CD14-positive monocyte (primary cell): ENCODE results near the gene CFC1. TPM values are rescaled to one million over a fixed set of nuclear protein-coding genes. Genes with fewer than 3 reads are reported as not detected.
"Not testable (repeated sequence)": the region's sequence is repeated elsewhere in the genome, so short reads cannot be mapped to it uniquely, and the experiment has no call there.

Experiments used
- DNase-seq, 3 donors: peaks; one replicate each; pipeline ENCODE4 v3.0.0-alpha.2; 2011 to 2022
- H2AFZ ChIP-seq: 2 replicates; pipeline ENCODE4 v1.6.0; 2012; ENCODE audit warnings: mild to moderate bottlenecking, low read depth, low read length, inconsistent platforms; ENCODE audit not compliant: insufficient read depth, poor library complexity, severe bottlenecking
- H3K27ac ChIP-seq, 2 donors: 1 replicate in 1 of 2; 2 replicates in 1 of 2; pipeline ENCODE4 v1.5.1; 2012 to 2013; ENCODE audit warnings: low read length in 2 of 2, control low read depth in 1 of 2, inconsistent platforms in 1 of 2, low read depth in 1 of 2, mild to moderate bottlenecking in 1 of 2
- H3K27me3 ChIP-seq, 2 donors: one replicate each; pipeline versions ENCODE4 v1.6.0 to v1.6.1; 2011 to 2013; ENCODE audit warnings: low read length in 2 of 2; ENCODE audit not compliant: control insufficient read depth in 2 of 2, insufficient read depth in 2 of 2
- H3K36me3 ChIP-seq, 2 donors: replicated peaks in 1 of 2; 1 replicate in 1 of 2; 2 replicates in 1 of 2; pipeline versions ENCODE4 v1.5.1 to v1.6.1; 2012 to 2013; ENCODE audit warnings: low read length in 2 of 2, control low read depth in 1 of 2, inconsistent platforms in 1 of 2, mild to moderate bottlenecking in 1 of 2; ENCODE audit not compliant: insufficient read depth in 2 of 2, control insufficient read depth in 1 of 2
- H3K4me1 ChIP-seq, 2 donors: 1 replicate in 1 of 2; 2 replicates in 1 of 2; pipeline versions ENCODE4 v1.5.1 to v1.6.1; 2012 to 2013; ENCODE audit warnings: low read length in 2 of 2, control low read depth in 1 of 2, inconsistent platforms in 1 of 2, mild to moderate bottlenecking in 1 of 2, moderate library complexity in 1 of 2; ENCODE audit not compliant: insufficient read depth in 2 of 2, control insufficient read depth in 1 of 2
- H3K4me2 ChIP-seq: replicated peaks from 2 replicates; pipeline ENCODE3; 2012; ENCODE audit warnings: low read length, moderate library complexity, mild to moderate bottlenecking; ENCODE audit not compliant: poor library complexity, severe bottlenecking; ENCODE audit errors: extremely low read depth
- H3K4me3 ChIP-seq, 3 experiments: fragments of 200-600 bp in 1 of 3; sonication (generic) in 1 of 3; replicated peaks in 1 of 3; 1 replicate in 2 of 3; 2 replicates in 1 of 3; pipeline ENCODE4 v1.5.1; 2011 to 2013; ENCODE audit warnings: low read length in 3 of 3, mild to moderate bottlenecking in 3 of 3, control low read depth in 2 of 3, low read depth in 2 of 3, inconsistent platforms in 1 of 3, moderate library complexity in 1 of 3
- H3K79me2 ChIP-seq: 2 replicates; pipeline ENCODE4 v1.6.0; 2012; ENCODE audit warnings: mild to moderate bottlenecking, control low read depth, inconsistent platforms, low read length, moderate library complexity; ENCODE audit not compliant: insufficient read depth
- H3K9ac ChIP-seq: 2 replicates; pipeline ENCODE4 v1.6.0; 2017; ENCODE audit warnings: low read length, mild to moderate bottlenecking; ENCODE audit not compliant: insufficient read depth, poor library complexity, severe bottlenecking
- H3K9me3 ChIP-seq, 2 donors: replicated peaks in 1 of 2; 1 replicate in 1 of 2; 2 replicates in 1 of 2; pipeline versions ENCODE4 v1.5.1 to v1.6.1; 2012 to 2013; ENCODE audit warnings: low read length in 2 of 2, control low read depth in 1 of 2; ENCODE audit not compliant: control insufficient read depth in 1 of 2, insufficient read depth in 1 of 2
- H4K20me1 ChIP-seq: 2 replicates; pipeline ENCODE4 v1.6.0; 2012; ENCODE audit warnings: mild to moderate bottlenecking, low read length, control low read depth, moderate library complexity; ENCODE audit not compliant: insufficient read depth
- H3K27ac Mint-ChIP-seq, 7 donors: one replicate each; pipeline ENCODE4 v1.8.0; 2020; ENCODE audit warnings: mild to moderate bottlenecking in 7 of 7, mixed read lengths in 7 of 7, moderate library complexity in 6 of 7, inconsistent platforms in 2 of 7
- H3K27me3 Mint-ChIP-seq, 3 donors: one replicate each; pipeline ENCODE4 v1.8.0; 2021 to 2022; ENCODE audit warnings: low read depth in 3 of 3, mild to moderate bottlenecking in 3 of 3, mixed read lengths in 3 of 3, moderate library complexity in 3 of 3, inconsistent platforms in 1 of 3
- H3K36me3 Mint-ChIP-seq, 2 donors: one replicate each; pipeline ENCODE4 v1.8.0; 2020; ENCODE audit warnings: mixed read lengths in 2 of 2, inconsistent platforms in 1 of 2, mild to moderate bottlenecking in 1 of 2
- H3K4me1 Mint-ChIP-seq: one replicate; pipeline ENCODE4 v1.8.0; 2020; ENCODE audit warnings: mild to moderate bottlenecking, mixed read lengths
- H3K4me3 Mint-ChIP-seq, 2 donors: one replicate each; pipeline ENCODE4 v1.8.0; 2020; ENCODE audit warnings: mild to moderate bottlenecking in 2 of 2, mixed read lengths in 2 of 2, moderate library complexity in 1 of 2
- H3K9me3 Mint-ChIP-seq, 7 donors: one replicate each; pipeline ENCODE4 v1.8.0; 2020 to 2022; ENCODE audit warnings: mixed read lengths in 7 of 7, mild to moderate bottlenecking in 6 of 7, moderate library complexity in 6 of 7, inconsistent platforms in 2 of 7
- WGBS: methylation state at CpG from one replicate; pipeline ENCODE4 v1.1.5; 2013; ENCODE audit warnings: missing lambda C conversion rate; ENCODE audit not compliant: insufficient coverage; 5-methylcytosine and 5-hydroxymethylcytosine counted together
- intact Hi-C, 2 donors: fragments of 100-400 bp; cut with micrococcal nuclease; formaldehyde crosslinking; loops; one replicate each; pipeline versions ENCODE4 v1.15.0 to v1.15.1; 2023
- polyA plus RNA-seq, 3 donors: library from polyadenylated mRNA; depleted of rRNA in 1 of 3; unstranded in 2 of 3; stranded (reverse) in 1 of 3; fragments of 300-500 nt in 2 of 3; fragments of >200 nt in 1 of 3; fragmentation: Illumina TruSeq in 2 of 3; gene quantifications; 1 replicate in 2 of 3; 2 replicates in 1 of 3; pipeline ENCODE4 v1.2.3, GENCODE V29; 2012 to 2021

The CFC1 gene
- polyA plus RNA-seq, 3 donors: not detected

GRCh38 chr2:130601648-130602302 is 2.4 kb upstream of the CFC1 start:
- H3K27me3 ChIP-seq, H3K9me3 ChIP-seq, H3K4me1 ChIP-seq, DNase-seq, H3K9ac ChIP-seq, H2AFZ ChIP-seq, intact Hi-C loops, H3K4me3 Mint-ChIP-seq, H3K27ac ChIP-seq, H4K20me1 ChIP-seq, H3K4me3 ChIP-seq, H3K79me2 ChIP-seq, H3K4me2 ChIP-seq, H3K27ac Mint-ChIP-seq, H3K36me3 ChIP-seq, H3K4me1 Mint-ChIP-seq, H3K36me3 Mint-ChIP-seq, H3K9me3 Mint-ChIP-seq: not testable (repeated sequence)
- WGBS: no CpG with 5 or more reads among the region's 15 CpGs
- peaks cover 9 to 15% (median 9%) of the 10 kb centered on the region in 3 donors for H3K27me3 Mint-ChIP-seq

GRCh38 chr2:130599926-130600325 is 551 bp upstream of the CFC1 start:
- H3K79me2 ChIP-seq, H3K27me3 ChIP-seq, H3K9ac ChIP-seq: not testable (repeated sequence)

GRCh38 chr2:130598463-130598862 is 912 bp downstream of the CFC1 start:
- H3K36me3 ChIP-seq, intact Hi-C loops, H4K20me1 ChIP-seq, H3K9me3 Mint-ChIP-seq, H3K27me3 ChIP-seq, H3K9me3 ChIP-seq, H3K4me1 Mint-ChIP-seq, H3K4me3 ChIP-seq, H3K79me2 ChIP-seq, H3K27ac Mint-ChIP-seq, H3K4me1 ChIP-seq, H3K27ac ChIP-seq, H3K9ac ChIP-seq, H3K4me3 Mint-ChIP-seq, H3K36me3 Mint-ChIP-seq, H3K4me2 ChIP-seq, H2AFZ ChIP-seq, DNase-seq: not testable (repeated sequence)
- WGBS: no CpG with 5 or more reads among the region's 15 CpGs
- H3K27me3 Mint-ChIP-seq: peaks cover 6 to 15% (median 12%) of the 10 kb centered on the region in 3 donors

More at GRCh38 chr2:130599926-130600325, 551 bp upstream of the CFC1 start:
- H3K36me3 ChIP-seq, H3K9me3 Mint-ChIP-seq, H3K4me1 ChIP-seq, H3K4me3 Mint-ChIP-seq, H3K4me1 Mint-ChIP-seq, H3K27ac Mint-ChIP-seq, H3K9me3 ChIP-seq, H4K20me1 ChIP-seq, H3K27ac ChIP-seq, intact Hi-C loops, H3K4me3 ChIP-seq, H3K36me3 Mint-ChIP-seq, H2AFZ ChIP-seq, DNase-seq, H3K4me2 ChIP-seq: not testable (repeated sequence)
- no CpG with 5 or more reads among the region's 9 CpGs for WGBS
- H3K27me3 Mint-ChIP-seq: peaks cover 8 to 17% (median 11%) of the 10 kb centered on the region in 3 donors

GRCh38 chr2:130597994-130598393 is 1.4 kb downstream of the CFC1 start:
- intact Hi-C loops, H3K27ac ChIP-seq, H3K4me1 Mint-ChIP-seq, DNase-seq, H3K4me1 ChIP-seq, H3K9me3 Mint-ChIP-seq, H3K9me3 ChIP-seq, H3K36me3 Mint-ChIP-seq, H3K79me2 ChIP-seq, H3K27me3 ChIP-seq, H3K9ac ChIP-seq, H2AFZ ChIP-seq, H3K4me2 ChIP-seq, H4K20me1 ChIP-seq, H3K4me3 ChIP-seq, H3K4me3 Mint-ChIP-seq, H3K27ac Mint-ChIP-seq, H3K36me3 ChIP-seq: not testable (repeated sequence)
- H3K27me3 Mint-ChIP-seq: peaks cover 5 to 14% (median 12%) of the 10 kb centered on the region in 3 donors
- WGBS: no CpG with 5 or more reads among the region's 22 CpGs
